Measurements from ENCODE around the gene MAP4K4. TPM values are rescaled to one million over a fixed set of nuclear protein-coding genes. Genes with fewer than 3 reads are reported as not detected.
"Not testable (repeated sequence)": the region's sequence is repeated elsewhere in the genome, so short reads cannot be mapped to it uniquely, and the experiment has no call there.

Gene MAP4K4
- total RNA-seq, 1 experiment from 2014 or later: 136 TPM

DNA sequence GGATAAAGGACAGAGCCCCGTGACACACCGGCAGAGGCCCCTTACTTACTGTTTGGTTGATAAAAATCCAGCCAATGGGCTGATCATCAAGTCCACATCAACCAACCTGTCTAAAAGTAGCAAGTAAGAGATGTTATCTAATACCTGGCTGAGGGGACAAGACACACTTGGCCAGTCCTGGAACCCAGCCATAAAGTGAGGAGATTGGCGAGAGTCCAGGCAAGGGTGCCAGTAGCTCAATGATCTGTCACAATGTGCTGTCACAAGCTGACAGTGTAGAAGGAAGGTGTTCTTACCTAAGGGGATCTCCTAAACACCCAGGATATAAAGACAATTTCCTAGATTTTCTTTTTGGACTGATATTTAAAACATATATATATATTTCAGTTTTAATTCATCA lies 232.5 kb downstream of the MAP4K4 start:
- TF ChIP-seq, protein P1, sequence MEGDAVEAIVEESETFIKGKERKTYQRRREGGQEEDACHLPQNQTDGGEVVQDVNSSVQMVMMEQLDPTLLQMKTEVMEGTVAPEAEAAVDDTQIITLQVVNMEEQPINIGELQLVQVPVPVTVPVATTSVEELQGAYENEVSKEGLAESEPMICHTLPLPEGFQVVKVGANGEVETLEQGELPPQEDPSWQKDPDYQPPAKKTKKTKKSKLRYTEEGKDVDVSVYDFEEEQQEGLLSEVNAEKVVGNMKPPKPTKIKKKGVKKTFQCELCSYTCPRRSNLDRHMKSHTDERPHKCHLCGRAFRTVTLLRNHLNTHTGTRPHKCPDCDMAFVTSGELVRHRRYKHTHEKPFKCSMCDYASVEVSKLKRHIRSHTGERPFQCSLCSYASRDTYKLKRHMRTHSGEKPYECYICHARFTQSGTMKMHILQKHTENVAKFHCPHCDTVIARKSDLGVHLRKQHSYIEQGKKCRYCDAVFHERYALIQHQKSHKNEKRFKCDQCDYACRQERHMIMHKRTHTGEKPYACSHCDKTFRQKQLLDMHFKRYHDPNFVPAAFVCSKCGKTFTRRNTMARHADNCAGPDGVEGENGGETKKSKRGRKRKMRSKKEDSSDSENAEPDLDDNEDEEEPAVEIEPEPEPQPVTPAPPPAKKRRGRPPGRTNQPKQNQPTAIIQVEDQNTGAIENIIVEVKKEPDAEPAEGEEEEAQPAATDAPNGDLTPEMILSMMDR (IDR thresholded peaks at IDR 0.05; ENCODE audit: unreplicated experiment): no peak
- CTCF ChIA-PET: no interaction called here
- H3K9me3 Mint-ChIP-seq (ENCODE audit: low read depth, unreplicated experiment): peaks cover 9% of the 10 kb centered on the region
- intact Hi-C loops (cut with micrococcal nuclease; ENCODE audit: unreplicated experiment): no loop called here
- no peaks in the 10 kb centered on the region for H3K4me1 Mint-ChIP-seq (ENCODE audit: low read depth, unreplicated experiment)
- H3K4me3 Mint-ChIP-seq (ENCODE audit: low read depth, unreplicated experiment): no peak overlapping the region
- no peak overlapping the region for H3K27ac Mint-ChIP-seq (ENCODE audit: unreplicated experiment)
- DNase-seq: no peak
- no TSS peak for BruUV-seq (replicated peaks)
- peaks cover 12% of the 10 kb centered on the region for H3K27me3 Mint-ChIP-seq (ENCODE audit: unreplicated experiment)
- no peaks in the 10 kb centered on the region for H3K36me3 Mint-ChIP-seq (ENCODE audit: insufficient read depth, unreplicated experiment)

DNA sequence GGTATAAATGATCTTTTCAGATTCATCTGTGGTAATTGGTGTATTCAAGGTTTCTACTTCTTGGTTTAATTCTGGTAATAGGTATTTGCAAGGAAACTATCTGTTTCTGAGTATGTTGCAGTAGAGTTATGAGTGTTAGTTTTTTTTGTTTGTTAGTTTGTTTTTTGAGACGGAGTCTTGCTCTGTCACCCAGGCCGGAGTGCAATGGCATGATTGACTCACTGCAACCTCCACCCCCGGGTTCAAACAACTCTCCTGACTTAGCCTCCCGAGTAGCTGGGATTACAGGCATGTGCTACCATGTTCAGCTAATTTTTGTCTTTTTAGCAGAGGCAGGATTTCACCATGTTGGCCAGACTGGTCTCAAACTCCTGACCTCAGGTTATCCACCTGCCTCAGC lies 233.3 kb downstream of the MAP4K4 start:
- H3K4me3 Mint-ChIP-seq (ENCODE audit: low read depth, unreplicated experiment): no peak overlapping the region
- no TSS peak for BruUV-seq (replicated peaks)
- TF ChIP-seq, protein P1 (IDR thresholded peaks at IDR 0.05; ENCODE audit: unreplicated experiment): no peak
- H3K9me3 Mint-ChIP-seq (ENCODE audit: low read depth, unreplicated experiment): peaks cover 9% of the 10 kb centered on the region
- DNase-seq: no peak
- CTCF ChIA-PET: no interaction called here
- H3K27me3 Mint-ChIP-seq (ENCODE audit: unreplicated experiment): peaks cover 13% of the 10 kb centered on the region
- H3K27ac Mint-ChIP-seq (ENCODE audit: unreplicated experiment): no peak overlapping the region
- intact Hi-C loops (cut with micrococcal nuclease; ENCODE audit: unreplicated experiment): no loop called here
- no peaks in the 10 kb centered on the region for H3K4me1 Mint-ChIP-seq (ENCODE audit: low read depth, unreplicated experiment)
- no peaks in the 10 kb centered on the region for H3K36me3 Mint-ChIP-seq (ENCODE audit: insufficient read depth, unreplicated experiment)

DNA sequence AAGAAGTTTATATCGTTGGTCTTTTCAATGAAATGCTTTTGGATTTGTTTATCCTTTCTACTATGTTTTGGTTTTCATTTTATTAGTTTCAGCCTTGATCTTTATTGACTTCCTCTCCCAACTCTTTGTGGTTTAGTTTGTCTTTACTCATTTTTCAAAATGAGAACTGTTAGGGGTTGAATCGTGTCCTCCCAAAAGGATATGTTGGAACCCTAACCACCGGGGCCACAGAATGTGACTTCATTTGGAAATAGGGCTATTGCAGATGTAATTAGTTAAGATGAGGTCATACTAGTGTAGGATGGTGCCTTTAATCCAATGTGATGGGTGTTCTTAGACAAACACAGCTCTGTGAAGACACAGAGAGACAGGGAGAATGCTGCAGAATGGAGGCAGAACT lies 233.9 kb downstream of the MAP4K4 start:
- TF ChIP-seq, protein P1 (IDR thresholded peaks at IDR 0.05; ENCODE audit: unreplicated experiment): no peak
- CTCF ChIA-PET: no interaction called here
- BruUV-seq (replicated peaks): no TSS peak

DNA sequence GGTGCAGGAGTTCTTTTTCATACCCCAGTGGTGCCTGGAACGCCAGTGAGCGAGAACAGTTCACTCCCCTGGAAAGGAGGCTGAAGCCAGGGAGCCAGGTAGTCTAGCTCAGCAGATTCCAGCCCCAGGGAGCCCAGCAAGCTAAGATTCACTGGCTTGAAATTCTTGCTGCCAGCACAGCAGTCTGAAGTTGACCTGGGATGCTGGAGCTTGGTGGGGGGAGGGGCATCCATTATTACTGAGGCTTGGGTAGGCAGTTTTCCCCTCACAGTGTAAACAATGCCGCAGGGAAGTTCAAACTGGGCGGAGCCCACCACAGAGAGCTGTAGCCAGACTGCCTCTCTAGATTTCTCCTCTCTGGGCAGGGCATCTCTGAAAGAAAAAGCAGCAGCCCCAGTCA lies 238.3 kb downstream of the MAP4K4 start:
- H3K4me1 Mint-ChIP-seq (ENCODE audit: low read depth, unreplicated experiment); DNase-seq; H3K9me3 Mint-ChIP-seq (ENCODE audit: low read depth, unreplicated experiment); H3K27ac Mint-ChIP-seq (ENCODE audit: unreplicated experiment); BruUV-seq (replicated peaks); H3K4me3 Mint-ChIP-seq (ENCODE audit: low read depth, unreplicated experiment); H3K36me3 Mint-ChIP-seq (ENCODE audit: insufficient read depth, unreplicated experiment); intact Hi-C loops (cut with micrococcal nuclease; ENCODE audit: unreplicated experiment): not testable (repeated sequence)
- peaks cover 53% of the 10 kb centered on the region for H3K27me3 Mint-ChIP-seq (ENCODE audit: unreplicated experiment)
- CTCF ChIA-PET: interaction anchor here (0.6 kb wide), 1 partner anchor 183 kb away, joined by 5 read pairs; no protein-coding TSS in a partner anchor

More for the DNA sequence above, 233.9 kb downstream of the MAP4K4 start:
- Mint-ChIP-seq H3K27ac (ENCODE audit: unreplicated experiment) (no peak overlapping the region), H3K4me3 (ENCODE audit: low read depth, unreplicated experiment) (no peak overlapping the region), H3K4me1 (ENCODE audit: low read depth, unreplicated experiment) (no peaks in the 10 kb centered on the region), H3K27me3 (ENCODE audit: unreplicated experiment) (peaks cover 19% of the 10 kb centered on the region), H3K9me3 (ENCODE audit: low read depth, unreplicated experiment) (peaks cover 8% of the 10 kb centered on the region), H3K36me3 (ENCODE audit: insufficient read depth, unreplicated experiment) (no peaks in the 10 kb centered on the region)
- intact Hi-C loops (cut with micrococcal nuclease; ENCODE audit: unreplicated experiment): no loop called here
- no peak for DNase-seq

DNA sequence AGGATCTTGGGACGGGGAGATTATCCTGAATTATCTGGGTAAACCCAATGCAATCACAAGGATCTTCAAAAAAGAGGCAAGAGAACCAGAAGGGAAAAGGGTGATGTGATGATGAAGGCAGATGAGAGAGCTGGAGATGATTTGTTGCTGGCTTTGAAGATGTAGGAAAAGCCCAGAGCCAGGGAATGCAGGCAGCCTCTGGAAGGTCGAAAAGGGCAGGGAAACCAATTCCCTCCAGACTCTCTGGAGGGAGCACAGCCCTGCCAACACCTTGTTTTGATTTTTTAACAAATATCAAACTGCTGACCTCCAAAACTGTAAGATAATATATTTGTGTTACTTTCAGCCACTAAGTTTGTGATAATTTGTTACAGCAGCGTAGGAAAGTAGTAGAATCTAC lies 245.3 kb downstream of the MAP4K4 start:
- Mint-ChIP-seq H3K36me3 (ENCODE audit: insufficient read depth, unreplicated experiment) (no peaks in the 10 kb centered on the region), H3K27me3 (ENCODE audit: unreplicated experiment) (peaks cover 21% of the 10 kb centered on the region), H3K4me3 (ENCODE audit: low read depth, unreplicated experiment) (no peak overlapping the region), H3K9me3 (ENCODE audit: low read depth, unreplicated experiment) (peaks cover 4% of the 10 kb centered on the region), H3K4me1 (ENCODE audit: low read depth, unreplicated experiment) (no peaks in the 10 kb centered on the region), H3K27ac (ENCODE audit: unreplicated experiment) (no peak overlapping the region)
- CTCF ChIA-PET: no interaction called here
- TF ChIP-seq, protein P1 (IDR thresholded peaks at IDR 0.05; ENCODE audit: unreplicated experiment): no peak
- DNase-seq: no peak
- BruUV-seq (replicated peaks): no TSS peak
- intact Hi-C loops (cut with micrococcal nuclease; ENCODE audit: unreplicated experiment): no loop called here

Other genes starting within 250 kb of the MAP4K4 start
- gene RFX8, start 222.6 kb upstream of the MAP4K4 start, total RNA-seq (2022): not detected in 2 replicates

Measured in Calu3 (cell line).